GM12878 (cell line): ENCODE data around the gene ERC2. TPM values are rescaled to one million over a fixed set of nuclear protein-coding genes. Genes with fewer than 3 reads are reported as not detected.

ENCODE experiments used
- MEF2B ChIP-seq: fragments of 450-650 bp; IDR thresholded peaks from 2 replicates; pipeline ENCODE4 v1.6.1; 2018; ENCODE audit warnings: mild to moderate bottlenecking, moderate library complexity; ENCODE audit not compliant: partially characterized antibody, poor library complexity, severe bottlenecking
- MYB ChIP-seq: fragments of 150-350 bp; IDR thresholded peaks from 2 replicates; pipeline ENCODE4 v1.6.1; 2014; ENCODE audit warnings: mild to moderate bottlenecking, low read depth, low read length, borderline replicate concordance
- NR2C2 ChIP-seq: IDR thresholded peaks from 2 replicates; pipeline ENCODE4 v1.6.1; 2011; ENCODE audit warnings: borderline replicate concordance, low read depth; ENCODE audit not compliant: control insufficient read depth, insufficient read length
- STAT1 ChIP-seq: fragments of 450-650 bp; conservative IDR thresholded peaks from 2 replicates; pipeline ENCODE4 v1.6.1; 2014; ENCODE audit warnings: antibody characterized with exemption, mild to moderate bottlenecking
- TARDBP ChIP-seq: IDR thresholded peaks from 2 replicates; pipeline ENCODE4 v1.6.1; 2016; ENCODE audit warnings: borderline replicate concordance
- ZZZ3 ChIP-seq: IDR thresholded peaks from 2 replicates; pipeline ENCODE4 v1.6.1; 2011; ENCODE audit warnings: low read depth; ENCODE audit not compliant: control insufficient read depth, insufficient read length
- polyA plus RNA-seq, 11 experiments: library from polyadenylated mRNA; depleted of rRNA in 4 of 11; unstranded in 6 of 11; stranded (reverse) in 5 of 11; fragments of >200 nt; fragmentation: Nextera tagmentation in 4 of 11; fragmentation: Illumina TruSeq in 1 of 11; extraction: Ambion mirVana in 4 of 11; extraction: Trizol in 1 of 11; gene quantifications; 1 replicate in 1 of 11; 2 replicates in 10 of 11; pipeline versions ENCODE4 v1.2.1 to v1.2.3, GENCODE V29; 2011 to 2016; ENCODE audit warnings: inconsistent platforms in 2 of 11, missing spikeins in 2 of 11, low read depth in 1 of 11
- total RNA-seq, 4 experiments: library from RNA; depleted of rRNA in 3 of 4; stranded (reverse); fragments of >200 nt in 3 of 4; fragmentation: Illumina TruSeq in 1 of 4; extraction: Trizol in 1 of 4; gene quantifications; 2 replicates each; pipeline versions ENCODE4 v1.2.1 to v1.2.3, GENCODE V29; 2013 to 2021
- TF ChIP-seq, protein P1 (sequence below): IDR thresholded peaks from 2 replicates; pipeline ENCODE4 v1.6.1; 2012; ENCODE audit warnings: improper control_type of control experiment, low read depth, low read length; ENCODE audit not compliant: insufficient replicate concordance
- TF ChIP-seq, protein P2 (sequence below): fragments of 450-650 bp; IDR thresholded peaks from 2 replicates; pipeline ENCODE4 v1.6.1; 2017; ENCODE audit warnings: low read depth, mild to moderate bottlenecking, moderate library complexity

Gene ERC2
- total and polyA plus RNA-seq, 10 of the 15 experiments (the other 5 are each of a cell fraction or from before 2014, with no cell fraction given), result 0.06 to 1.4 (median 0.12) TPM; not detected in 3

DNA sequence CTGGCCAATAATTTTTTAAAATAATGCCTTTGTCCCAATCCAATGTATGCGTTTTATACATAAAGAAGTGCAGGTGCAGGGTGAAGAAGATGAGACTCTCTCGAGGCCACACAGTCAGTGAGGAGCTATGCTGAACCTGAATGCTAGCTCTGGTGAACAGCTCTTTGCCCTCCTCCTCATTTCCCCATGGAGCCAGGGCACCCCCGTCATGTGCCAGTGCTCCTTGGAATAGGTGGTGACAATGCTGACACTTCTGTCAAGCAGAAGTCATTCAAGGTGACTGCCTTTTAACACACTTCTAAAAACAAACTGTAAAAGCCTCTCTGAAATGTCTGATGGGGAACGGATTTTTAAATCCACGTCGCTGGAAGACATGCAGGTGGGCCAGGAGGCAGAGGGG, 818.7 kb downstream of the ERC2 start (continued):
- TF ChIP-seq, protein P1, sequence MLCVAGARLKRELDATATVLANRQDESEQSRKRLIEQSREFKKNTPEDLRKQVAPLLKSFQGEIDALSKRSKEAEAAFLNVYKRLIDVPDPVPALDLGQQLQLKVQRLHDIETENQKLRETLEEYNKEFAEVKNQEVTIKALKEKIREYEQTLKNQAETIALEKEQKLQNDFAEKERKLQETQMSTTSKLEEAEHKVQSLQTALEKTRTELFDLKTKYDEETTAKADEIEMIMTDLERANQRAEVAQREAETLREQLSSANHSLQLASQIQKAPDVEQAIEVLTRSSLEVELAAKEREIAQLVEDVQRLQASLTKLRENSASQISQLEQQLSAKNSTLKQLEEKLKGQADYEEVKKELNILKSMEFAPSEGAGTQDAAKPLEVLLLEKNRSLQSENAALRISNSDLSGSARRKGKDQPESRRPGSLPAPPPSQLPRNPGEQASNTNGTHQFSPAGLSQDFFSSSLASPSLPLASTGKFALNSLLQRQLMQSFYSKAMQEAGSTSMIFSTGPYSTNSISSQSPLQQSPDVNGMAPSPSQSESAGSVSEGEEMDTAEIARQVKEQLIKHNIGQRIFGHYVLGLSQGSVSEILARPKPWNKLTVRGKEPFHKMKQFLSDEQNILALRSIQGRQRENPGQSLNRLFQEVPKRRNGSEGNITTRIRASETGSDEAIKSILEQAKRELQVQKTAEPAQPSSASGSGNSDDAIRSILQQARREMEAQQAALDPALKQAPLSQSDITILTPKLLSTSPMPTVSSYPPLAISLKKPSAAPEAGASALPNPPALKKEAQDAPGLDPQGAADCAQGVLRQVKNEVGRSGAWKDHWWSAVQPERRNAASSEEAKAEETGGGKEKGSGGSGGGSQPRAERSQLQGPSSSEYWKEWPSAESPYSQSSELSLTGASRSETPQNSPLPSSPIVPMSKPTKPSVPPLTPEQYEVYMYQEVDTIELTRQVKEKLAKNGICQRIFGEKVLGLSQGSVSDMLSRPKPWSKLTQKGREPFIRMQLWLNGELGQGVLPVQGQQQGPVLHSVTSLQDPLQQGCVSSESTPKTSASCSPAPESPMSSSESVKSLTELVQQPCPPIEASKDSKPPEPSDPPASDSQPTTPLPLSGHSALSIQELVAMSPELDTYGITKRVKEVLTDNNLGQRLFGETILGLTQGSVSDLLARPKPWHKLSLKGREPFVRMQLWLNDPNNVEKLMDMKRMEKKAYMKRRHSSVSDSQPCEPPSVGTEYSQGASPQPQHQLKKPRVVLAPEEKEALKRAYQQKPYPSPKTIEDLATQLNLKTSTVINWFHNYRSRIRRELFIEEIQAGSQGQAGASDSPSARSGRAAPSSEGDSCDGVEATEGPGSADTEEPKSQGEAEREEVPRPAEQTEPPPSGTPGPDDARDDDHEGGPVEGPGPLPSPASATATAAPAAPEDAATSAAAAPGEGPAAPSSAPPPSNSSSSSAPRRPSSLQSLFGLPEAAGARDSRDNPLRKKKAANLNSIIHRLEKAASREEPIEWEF, result no peak
- TF ChIP-seq STAT1 (no peak), ZZZ3 (no peak), MEF2B (no peak), NR2C2 (no peak), MYB (no peak), TARDBP (no peak)
- TF ChIP-seq, protein P2, sequence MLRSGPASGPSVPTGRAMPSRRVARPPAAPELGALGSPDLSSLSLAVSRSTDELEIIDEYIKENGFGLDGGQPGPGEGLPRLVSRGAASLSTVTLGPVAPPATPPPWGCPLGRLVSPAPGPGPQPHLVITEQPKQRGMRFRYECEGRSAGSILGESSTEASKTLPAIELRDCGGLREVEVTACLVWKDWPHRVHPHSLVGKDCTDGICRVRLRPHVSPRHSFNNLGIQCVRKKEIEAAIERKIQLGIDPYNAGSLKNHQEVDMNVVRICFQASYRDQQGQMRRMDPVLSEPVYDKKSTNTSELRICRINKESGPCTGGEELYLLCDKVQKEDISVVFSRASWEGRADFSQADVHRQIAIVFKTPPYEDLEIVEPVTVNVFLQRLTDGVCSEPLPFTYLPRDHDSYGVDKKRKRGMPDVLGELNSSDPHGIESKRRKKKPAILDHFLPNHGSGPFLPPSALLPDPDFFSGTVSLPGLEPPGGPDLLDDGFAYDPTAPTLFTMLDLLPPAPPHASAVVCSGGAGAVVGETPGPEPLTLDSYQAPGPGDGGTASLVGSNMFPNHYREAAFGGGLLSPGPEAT, result no peak
- TF ChIP-seq, all 136 proteins: peak for 0
